Stimulated activated CD4-positive, alpha-beta T cell treated with anti-CD3 and anti-CD28 coated beads, TNF-alpha, amount 100 ng/mL, for 4 hours (primary cell): Measurements from ENCODE around the gene TBX10.
"Not testable (repeated sequence)": the region's sequence is repeated elsewhere in the genome, so short reads cannot be mapped to it uniquely, and the experiment has no call there.

Source experiments
- DNase-seq, 3 experiments: peaks; one replicate each; pipeline ENCODE4 v3.0.0-alpha.2; 2020; ENCODE audit warnings: low read depth in 3 of 3

Gene TBX10

DNA sequence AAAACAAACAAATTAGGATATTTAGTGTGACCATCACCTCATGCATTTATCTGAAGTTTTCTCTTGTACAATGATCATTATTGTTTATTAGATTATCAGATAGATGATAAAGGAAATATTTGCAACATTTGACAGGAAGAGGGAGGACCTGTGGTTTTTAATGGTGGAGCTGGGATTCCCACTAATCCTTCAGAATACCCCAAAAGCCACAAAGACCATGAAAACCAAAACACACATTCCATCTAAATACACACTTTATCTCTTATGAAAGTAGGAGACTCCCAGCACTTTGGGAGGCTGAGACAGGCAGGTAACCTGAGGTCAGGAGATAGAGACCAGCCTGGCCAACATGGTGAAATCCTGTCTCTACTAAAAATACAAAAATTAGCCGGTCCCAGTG is 40.4 kb downstream of the TBX10 start:
- no peak for DNase-seq

DNA sequence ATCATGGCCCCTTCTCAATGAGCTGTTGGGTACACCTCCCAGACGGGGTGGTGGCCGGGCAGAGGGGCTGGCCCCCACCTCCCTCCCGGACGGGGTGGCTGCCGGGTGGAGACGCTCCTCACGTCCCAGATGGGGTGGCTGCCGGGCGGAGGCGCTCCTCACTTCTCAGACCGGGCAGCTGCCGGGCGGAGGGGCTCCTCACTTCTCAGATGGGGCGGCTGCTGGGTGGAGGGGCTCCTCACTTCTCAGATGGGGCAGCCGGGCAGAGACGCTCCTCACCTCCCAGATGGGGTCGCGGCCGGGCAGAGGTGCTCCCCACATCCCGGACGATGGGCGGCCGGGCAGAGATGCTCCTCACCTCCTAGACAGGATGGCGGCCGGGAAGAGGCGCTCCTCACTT is 41.6 kb downstream of the TBX10 start:
- not testable (repeated sequence) for DNase-seq

DNA sequence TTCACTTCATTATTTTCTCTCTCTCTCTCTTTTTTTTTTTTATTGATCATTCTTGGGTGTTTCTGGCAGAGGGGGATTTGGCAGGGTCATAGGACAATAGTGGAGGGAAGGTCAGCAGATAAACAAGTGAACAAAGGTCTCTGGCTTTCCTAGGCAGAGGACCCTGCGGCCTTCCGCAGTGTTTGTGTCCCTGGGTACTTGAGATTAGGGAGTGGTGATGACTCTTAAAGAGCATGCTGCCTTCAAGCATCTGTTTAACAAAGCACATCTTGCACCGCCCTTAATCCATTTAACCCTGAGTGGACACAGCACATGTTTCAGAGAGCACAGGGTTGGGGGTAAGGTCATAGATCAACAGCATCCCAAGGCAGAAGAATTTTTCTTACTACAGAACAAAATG is 42.1 kb downstream of the TBX10 start:
- not testable (repeated sequence) for DNase-seq

DNA sequence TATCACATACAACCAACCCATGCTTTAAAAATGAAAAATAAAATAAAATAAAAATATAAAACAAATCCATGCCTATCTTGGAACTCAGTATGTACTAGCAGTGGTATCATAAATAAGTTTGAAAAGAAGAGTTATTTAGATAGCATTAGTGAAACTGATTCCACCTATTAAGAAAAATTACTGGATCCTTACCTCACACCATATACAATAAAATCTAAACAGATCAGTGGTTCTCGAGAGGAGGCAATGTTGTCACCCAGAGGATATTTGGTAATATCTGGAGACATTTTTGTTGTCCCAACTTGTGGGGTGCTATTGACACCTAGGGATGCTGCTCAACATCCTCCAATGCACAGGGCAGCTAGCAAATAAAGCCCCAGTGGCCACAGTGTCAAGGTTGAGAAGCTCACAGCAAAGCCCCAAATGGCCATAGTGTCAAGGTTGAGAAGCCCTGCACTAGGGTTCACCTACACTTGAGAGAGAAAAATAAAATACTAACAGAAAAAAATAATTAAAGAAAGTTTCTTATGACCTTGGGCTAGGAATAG is 42.7 kb downstream of the TBX10 start:
- no peak for DNase-seq

DNA sequence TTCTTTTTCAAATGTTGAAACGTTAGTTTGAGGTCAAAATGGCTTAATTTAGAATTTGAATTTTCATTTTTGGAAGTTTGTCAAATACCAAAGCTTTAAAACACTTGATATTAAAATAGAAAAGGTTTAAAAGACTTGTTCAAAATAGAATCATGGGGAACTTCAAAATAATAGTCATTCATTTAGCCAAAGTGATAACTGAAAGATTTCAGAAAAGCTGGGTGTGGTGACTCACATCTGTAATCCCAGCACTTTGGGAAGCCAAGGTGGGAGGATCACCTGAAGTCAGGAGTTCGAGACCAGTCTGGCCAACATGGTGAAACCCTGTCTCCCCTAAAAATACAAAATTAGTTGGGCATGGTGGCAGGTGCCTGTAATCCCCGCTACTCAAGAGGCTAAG is 45.1 kb downstream of the TBX10 start:
- no peak for DNase-seq

DNA sequence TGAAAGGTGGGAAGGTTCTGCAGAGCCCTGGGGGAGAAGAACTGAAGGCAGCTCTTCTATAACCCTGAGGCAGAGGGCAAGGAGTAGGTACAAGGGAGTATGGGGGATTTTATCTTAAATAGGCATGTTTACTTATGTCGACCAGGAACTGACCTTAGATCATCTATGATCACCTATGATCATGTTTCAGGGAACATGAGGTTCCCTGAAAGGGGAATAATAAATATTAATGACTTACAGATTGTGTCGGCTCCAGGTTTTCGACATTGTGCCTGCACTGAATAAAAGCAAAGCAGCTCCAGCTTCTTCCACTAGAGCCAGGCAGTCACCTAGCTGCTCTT is 46.0 kb downstream of the TBX10 start:
- DNase-seq: no peak

DNA sequence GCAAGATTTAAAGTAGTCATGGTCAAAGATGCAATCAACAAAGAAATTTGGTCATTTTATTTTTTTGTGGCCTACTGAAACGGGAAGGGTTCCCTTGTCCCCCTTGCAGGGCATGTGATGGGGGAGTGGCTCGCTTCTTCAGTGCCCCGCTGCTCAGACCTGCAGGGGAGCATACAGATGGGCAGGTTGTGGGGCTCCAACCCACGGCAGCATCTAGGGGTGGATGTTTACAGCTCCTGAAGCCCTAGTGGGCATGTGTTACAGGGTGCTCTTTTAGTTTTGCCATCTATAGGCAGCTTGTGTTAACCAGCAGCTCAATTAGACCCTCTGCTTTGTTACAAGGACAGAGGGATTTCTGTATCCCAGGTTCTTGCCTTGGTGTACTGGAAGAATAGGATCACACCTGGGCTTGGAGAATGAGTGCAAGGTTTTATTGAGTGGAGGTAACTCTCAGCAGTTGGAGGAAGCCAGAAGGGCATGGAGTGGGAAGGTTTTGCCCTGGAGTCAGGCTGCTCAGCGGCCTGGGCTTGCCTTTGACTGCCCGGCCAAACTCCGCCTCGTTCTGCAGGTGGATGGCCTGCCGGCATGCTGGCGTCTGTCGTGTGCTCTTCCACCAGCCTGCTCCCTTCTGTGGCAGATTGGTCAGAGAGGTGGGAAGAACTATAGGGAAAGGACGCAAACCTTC is 46.5 kb downstream of the TBX10 start:
- no peak for DNase-seq

DNA sequence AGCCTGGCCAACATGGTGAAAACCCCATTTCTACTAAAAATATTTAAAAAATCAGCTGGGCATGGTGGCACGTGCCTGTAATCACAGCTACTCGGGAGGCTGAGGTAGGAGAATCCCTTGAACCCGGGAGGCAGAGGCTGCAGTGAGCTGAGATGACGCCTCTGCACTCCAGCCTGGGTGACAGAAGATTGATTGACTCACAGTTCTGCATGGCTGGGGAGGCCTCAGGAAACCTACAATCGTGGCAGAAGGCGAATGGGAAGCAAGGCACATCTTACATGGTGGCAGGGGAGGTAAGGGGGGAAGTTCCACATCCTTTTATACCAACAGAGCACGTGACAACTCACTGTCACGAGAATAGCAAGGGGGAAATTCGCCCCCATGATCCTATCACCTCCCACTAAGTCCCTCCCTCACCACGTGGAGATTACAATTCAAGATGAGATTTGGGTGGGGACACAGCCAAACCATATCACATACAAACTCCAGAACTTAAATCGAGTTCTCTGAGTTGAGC is 50.6 kb downstream of the TBX10 start:
- not testable (repeated sequence) for DNase-seq

DNA sequence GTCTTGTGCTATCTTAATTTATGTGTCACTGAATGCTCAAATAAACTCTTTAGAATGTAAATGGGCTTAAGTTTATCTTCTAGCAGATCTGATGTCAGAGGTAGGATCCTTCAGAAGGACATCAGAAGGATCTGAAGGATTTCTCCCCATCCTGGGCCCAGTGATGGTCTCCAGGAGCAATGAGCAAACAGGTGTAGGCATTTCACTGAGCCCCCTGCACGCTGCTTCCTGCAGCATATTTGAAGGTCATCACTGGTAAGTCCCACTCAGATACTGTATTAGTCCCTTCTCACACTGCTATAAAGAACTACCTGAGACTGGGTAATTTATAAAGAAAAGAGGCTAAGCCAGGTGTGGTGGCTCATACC is 51.4 kb downstream of the TBX10 start:
- no peak for DNase-seq

DNA sequence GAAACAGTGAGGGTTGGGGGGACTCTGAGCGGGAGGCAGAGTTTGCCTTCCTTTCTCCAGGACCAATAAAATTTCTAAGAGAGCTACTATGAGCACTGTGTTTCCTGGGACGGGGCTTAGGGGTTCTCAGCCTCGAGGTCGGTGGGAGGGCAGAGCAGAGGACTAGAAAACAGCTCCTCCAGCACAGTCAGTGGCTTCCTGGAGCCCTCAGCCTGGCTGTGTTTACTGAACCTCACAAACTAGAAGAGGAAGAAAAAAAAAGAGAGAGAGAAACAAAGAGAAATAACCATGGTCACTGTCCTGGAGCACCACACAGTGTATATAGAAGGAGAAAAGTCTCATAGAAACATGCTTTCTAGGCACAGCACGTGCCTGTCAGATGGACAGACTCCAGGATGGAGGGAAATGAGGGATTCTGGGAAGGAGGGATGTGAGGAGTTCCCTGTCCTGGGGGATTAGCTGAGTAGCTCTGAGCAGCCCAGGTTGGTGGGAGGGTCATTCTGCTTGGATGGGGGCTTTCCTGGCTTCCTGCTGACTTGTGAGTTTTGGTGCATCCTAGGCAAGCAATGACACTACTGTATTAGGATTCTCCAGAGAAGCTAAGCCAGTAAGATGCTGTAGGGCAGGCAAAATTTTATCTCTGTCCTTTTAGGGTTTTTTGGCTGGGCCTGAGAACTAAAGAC is 52.9 kb downstream of the TBX10 start:
- no peak for DNase-seq

DNA sequence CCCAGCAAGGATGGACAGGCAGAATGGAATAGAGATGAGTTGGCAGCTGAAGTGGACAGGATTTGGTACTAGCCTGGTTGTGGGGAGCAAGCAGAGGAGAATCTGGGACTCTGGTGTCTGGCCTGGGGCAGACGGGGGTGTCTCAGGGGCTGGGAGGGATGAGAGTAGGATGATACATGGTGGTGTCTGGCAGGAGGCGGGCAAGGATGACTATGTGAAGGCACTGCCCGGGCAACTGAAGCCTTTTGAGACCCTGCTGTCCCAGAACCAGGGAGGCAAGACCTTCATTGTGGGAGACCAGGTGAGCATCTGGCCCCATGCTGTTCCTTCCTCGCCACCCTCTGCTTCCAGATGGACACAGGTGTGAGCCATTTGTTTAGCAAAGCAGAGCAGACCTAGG is 53.7 kb downstream of the TBX10 start:
- no peak for DNase-seq

DNA sequence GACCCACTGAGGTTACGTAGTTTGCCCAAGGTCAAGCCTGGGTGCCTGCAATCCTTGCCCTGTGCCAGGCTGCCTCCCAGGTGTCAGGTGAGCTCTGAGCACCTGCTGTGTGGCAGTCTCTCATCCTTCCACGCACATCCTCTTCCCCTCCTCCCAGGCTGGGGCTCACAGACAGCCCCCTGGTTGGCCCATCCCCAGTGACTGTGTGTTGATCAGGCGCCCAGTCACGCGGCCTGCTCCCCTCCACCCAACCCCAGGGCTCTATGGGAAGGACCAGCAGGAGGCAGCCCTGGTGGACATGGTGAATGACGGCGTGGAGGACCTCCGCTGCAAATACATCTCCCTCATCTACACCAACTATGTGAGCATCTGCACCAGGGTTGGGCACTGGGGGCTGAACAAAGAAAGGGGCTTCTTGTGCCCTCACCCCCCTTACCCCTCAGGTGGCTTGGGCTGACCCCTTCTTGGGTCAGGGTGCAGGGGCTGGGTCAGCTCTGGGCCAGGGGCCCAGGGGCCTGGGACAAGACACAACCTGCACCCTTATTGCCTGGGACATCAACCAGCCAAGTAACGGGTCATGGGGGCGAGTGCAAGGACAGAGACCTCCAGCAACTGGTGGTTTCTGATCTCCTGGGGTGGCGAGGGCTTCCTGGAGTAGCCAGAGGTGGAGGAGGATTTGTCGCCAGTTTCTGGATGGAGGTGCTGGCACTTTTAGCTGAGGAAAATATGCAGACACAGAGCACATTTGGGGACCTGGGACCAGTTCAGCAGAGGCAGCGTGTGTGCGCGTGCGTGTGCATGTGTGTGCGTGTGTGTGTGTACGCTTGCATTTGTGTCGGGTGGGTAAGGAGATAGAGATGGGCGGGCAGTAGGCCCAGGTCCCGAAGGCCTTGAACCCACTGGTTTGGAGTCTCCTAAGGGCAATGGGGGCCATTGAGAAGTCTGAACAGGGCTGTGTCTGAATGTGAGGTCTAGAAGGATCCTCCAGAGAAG is 54.4 kb downstream of the TBX10 start:
- no peak for DNase-seq

DNA sequence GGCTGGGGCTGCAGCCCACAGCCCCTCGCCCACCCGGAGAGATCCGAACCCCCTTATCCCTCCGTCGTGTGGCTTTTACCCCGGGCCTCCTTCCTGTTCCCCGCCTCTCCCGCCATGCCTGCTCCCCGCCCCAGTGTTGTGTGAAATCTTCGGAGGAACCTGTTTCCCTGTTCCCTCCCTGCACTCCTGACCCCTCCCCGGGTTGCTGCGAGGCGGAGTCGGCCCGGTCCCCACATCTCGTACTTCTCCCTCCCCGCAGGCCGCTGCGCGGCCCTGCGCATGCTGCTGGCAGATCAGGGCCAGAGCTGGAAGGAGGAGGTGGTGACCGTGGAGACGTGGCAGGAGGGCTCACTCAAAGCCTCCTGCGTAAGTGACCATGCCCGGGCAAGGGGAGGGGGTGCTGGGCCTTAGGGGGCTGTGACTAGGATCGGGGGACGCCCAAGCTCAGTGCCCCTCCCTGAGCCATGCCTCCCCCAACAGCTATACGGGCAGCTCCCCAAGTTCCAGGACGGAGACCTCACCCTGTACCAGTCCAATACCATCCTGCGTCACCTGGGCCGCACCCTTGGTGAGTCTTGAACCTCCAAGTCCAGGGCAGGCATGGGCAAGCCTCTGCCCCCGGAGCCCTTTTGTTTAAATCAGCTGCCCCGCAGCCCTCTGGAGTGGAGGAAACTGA is 55.2 kb downstream of the TBX10 start:
- no peak for DNase-seq

DNA sequence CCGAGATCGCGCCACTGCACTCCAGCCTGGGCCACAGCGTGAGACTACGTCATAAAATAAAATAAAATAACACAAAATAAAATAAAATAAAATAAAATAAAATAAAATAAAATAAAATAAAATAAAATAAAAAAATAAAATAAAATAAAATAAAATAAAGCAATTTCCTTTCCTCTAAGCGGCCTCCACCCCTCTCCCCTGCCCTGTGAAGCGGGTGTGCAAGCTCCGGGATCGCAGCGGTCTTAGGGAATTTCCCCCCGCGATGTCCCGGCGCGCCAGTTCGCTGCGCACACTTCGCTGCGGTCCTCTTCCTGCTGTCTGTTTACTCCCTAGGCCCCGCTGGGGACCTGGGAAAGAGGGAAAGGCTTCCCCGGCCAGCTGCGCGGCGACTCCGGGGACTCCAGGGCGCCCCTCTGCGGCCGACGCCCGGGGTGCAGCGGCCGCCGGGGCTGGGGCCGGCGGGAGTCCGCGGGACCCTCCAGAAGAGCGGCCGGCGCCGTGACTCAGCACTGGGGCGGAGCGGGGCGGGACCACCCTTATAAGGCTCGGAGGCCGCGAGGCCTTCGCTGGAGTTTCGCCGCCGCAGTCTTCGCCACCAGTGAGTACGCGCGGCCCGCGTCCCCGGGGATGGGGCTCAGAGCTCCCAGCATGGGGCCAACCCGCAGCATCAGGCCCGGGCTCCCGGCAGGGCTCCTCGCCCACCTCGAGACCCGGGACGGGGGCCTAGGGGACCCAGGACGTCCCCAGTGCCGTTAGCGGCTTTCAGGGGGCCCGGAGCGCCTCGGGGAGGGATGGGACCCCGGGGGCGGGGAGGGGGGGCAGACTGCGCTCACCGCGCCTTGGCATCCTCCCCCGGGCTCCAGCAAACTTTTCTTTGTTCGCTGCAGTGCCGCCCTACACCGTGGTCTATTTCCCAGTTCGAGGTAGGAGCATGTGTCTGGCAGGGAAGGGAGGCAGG is 56.0 kb downstream of the TBX10 start, which contains the start of gene GSTP1:
Gene GSTP1 (plus strand): TSS at position 566 of the 958 bp plus-strand sequence. CDS start 32 bp downstream, at position 598.
- DNase-seq: peak; percentile 62 to 77 (median 62)

DNA sequence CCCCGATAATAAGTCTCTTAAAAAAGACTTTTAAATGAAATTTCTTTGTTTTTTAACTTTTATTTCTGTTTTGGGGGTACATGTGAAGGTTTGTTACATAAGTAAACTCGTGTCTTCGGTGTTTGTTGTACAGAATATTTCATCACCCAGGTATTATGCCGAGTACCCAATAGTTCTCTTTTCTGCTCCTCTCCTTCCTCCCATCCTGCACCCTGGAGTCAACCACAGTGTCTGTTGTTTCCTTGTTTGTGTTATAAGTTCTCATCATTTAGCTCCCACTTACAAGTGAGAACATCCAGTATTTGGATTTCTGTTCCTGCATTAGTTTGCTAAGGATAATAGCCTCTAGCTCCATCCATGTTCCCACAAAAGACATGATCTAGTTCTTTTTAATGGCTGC is 57.6 kb downstream of the TBX10 start:
- no peak for DNase-seq

DNA sequence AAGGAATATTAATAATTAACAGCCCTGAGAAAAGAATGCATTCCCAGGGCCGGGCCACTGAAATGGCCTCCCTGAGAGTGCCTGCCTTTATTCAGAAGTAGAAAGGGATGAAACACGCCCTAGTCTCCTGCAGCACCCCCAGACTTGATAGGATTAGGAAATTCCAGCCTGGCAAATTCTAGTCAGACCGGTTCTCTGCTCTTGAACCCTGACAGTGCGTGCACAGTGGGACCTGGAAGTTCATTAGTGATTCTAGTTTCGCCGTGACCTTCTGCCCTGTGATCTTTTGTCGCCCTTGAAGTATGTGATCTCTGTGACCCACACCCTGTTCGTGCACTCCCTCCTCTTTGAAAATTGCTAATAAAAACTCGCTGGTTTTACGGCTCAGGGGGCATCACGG is 58.1 kb downstream of the TBX10 start:
- DNase-seq: no peak
